GM12878 (cell line): ENCODE results near the gene MSH3. TPM values are rescaled to one million over a fixed set of nuclear protein-coding genes. Genes with fewer than 3 reads are reported as not detected.

Experiments
- BCLAF1 ChIP-seq: fragments of 450-650 bp; IDR thresholded peaks from 2 replicates; pipeline ENCODE4 v1.6.1; 2017; ENCODE audit warnings: antibody characterized with exemption, mild to moderate bottlenecking, moderate library complexity
- CREM ChIP-seq: IDR thresholded peaks from 2 replicates; pipeline ENCODE4 v1.6.1; 2014; ENCODE audit warnings: antibody characterized with exemption, low read depth
- EGR1 ChIP-seq, 2 experiments: IDR thresholded peaks; 1 replicate in 1 of 2; 2 replicates in 1 of 2; pipeline ENCODE4 v1.6.1; 2011 to 2012; ENCODE audit warnings: low read depth in 2 of 2, low read length in 2 of 2, borderline replicate concordance in 1 of 2, mild to moderate bottlenecking in 1 of 2, moderate library complexity in 1 of 2
- ELK1 ChIP-seq: IDR thresholded peaks from 2 replicates; pipeline ENCODE4 v1.6.1; 2012; ENCODE audit warnings: low read depth, low read length, improper control_type of control experiment
- EZH2 ChIP-seq: IDR thresholded peaks from 2 replicates; pipeline ENCODE4 v1.6.1; 2012; ENCODE audit warnings: low read depth, mild to moderate bottlenecking, control low read depth, inconsistent platforms, low read length, borderline replicate concordance; ENCODE audit not compliant: control insufficient read depth
- HCFC1 ChIP-seq: fragments of 150-350 bp; IDR thresholded peaks from 2 replicates; pipeline ENCODE4 v1.6.1; 2014; ENCODE audit warnings: low read length
- IKZF2 ChIP-seq, 2 experiments: fragments of 450-650 bp; IDR thresholded peaks; 2 replicates each; pipeline ENCODE4 v1.6.1; 2017; ENCODE audit warnings: mild to moderate bottlenecking in 2 of 2, moderate library complexity in 2 of 2
- JUNB ChIP-seq: IDR thresholded peaks from 2 replicates; pipeline ENCODE4 v1.6.1; 2016; ENCODE audit warnings: antibody characterized with exemption, mild to moderate bottlenecking
- MLLT1 ChIP-seq: fragments of 450-650 bp; IDR thresholded peaks from 2 replicates; pipeline ENCODE4 v1.6.1; 2016; ENCODE audit warnings: mild to moderate bottlenecking
- NFXL1 ChIP-seq: fragments of 450-650 bp; IDR thresholded peaks from 2 replicates; pipeline ENCODE4 v1.6.1; 2017; ENCODE audit warnings: antibody characterized with exemption, mild to moderate bottlenecking, borderline replicate concordance
- POLR2AphosphoS5 ChIP-seq: IDR thresholded peaks from 2 replicates; pipeline ENCODE4 v1.6.1; 2011; ENCODE audit warnings: mild to moderate bottlenecking, low read length, inconsistent platforms
- RAD21 ChIP-seq: IDR thresholded peaks from 2 replicates; pipeline ENCODE4 v1.6.1; 2011; ENCODE audit warnings: mild to moderate bottlenecking, low read depth, low read length, moderate library complexity; ENCODE audit not compliant: insufficient read depth
- SIN3A ChIP-seq: IDR thresholded peaks from 2 replicates; pipeline ENCODE4 v1.6.1; 2012; ENCODE audit warnings: low read depth, low read length, improper control_type of control experiment
- SIX5 ChIP-seq: IDR thresholded peaks from 2 replicates; pipeline ENCODE4 v1.6.1; 2011; ENCODE audit warnings: mild to moderate bottlenecking, low read depth, low read length, moderate library complexity; ENCODE audit not compliant: severe bottlenecking
- SMARCA5 ChIP-seq: fragments of 450-650 bp; IDR thresholded peaks from 2 replicates; pipeline ENCODE4 v1.6.1; 2017; ENCODE audit warnings: mild to moderate bottlenecking
- SUPT20H ChIP-seq: IDR thresholded peaks from 2 replicates; pipeline ENCODE4 v1.6.1; 2011; ENCODE audit warnings: low read depth, mild to moderate bottlenecking, low read length, moderate library complexity, borderline replicate concordance; ENCODE audit not compliant: control insufficient read depth
- TBL1XR1 ChIP-seq: IDR thresholded peaks from 2 replicates; pipeline ENCODE4 v1.6.1; 2012; ENCODE audit warnings: low read depth, low read length, improper control_type of control experiment
- YBX1 ChIP-seq: fragments of 450-650 bp; IDR thresholded peaks from 2 replicates; pipeline ENCODE4 v1.6.1; 2016; ENCODE audit warnings: antibody characterized with exemption
- ZBTB4 ChIP-seq: fragments of 450-650 bp; formaldehyde crosslinking; IDR thresholded peaks from 2 replicates; pipeline ENCODE4 v1.4.0; 2022; ENCODE audit warnings: mild to moderate bottlenecking, moderate library complexity
- polyA plus RNA-seq, 11 experiments: library from polyadenylated mRNA; depleted of rRNA in 4 of 11; unstranded in 6 of 11; stranded (reverse) in 5 of 11; fragments of >200 nt; fragmentation: Nextera tagmentation in 4 of 11; fragmentation: Illumina TruSeq in 1 of 11; extraction: Ambion mirVana in 4 of 11; extraction: Trizol in 1 of 11; gene quantifications; 1 replicate in 1 of 11; 2 replicates in 10 of 11; pipeline versions ENCODE4 v1.2.1 to v1.2.3, GENCODE V29; 2011 to 2016; ENCODE audit warnings: inconsistent platforms in 2 of 11, missing spikeins in 2 of 11, low read depth in 1 of 11
- total RNA-seq, 4 experiments: library from RNA; depleted of rRNA in 3 of 4; stranded (reverse); fragments of >200 nt in 3 of 4; fragmentation: Illumina TruSeq in 1 of 4; extraction: Trizol in 1 of 4; gene quantifications; 2 replicates each; pipeline versions ENCODE4 v1.2.1 to v1.2.3, GENCODE V29; 2013 to 2021

MSH3 gene
- total and polyA plus RNA-seq, 10 of the 15 experiments (the other 5 are each of a cell fraction or from before 2014, with no cell fraction given) = 4.7 to 17.5 (median 12.2) TPM

GRCh38 chr5:80668016-80668969, 13.8 kb downstream of the MSH3 start (continued):
- no peak for TF ChIP-seq EZH2
- TF ChIP-seq SIN3A = no peak
- no peak for TF ChIP-seq EGR1 (IDR thresholded peaks at IDR 0.05; ENCODE audit: borderline replicate concordance in 1 of 2, low read depth in 2 of 2, low read length in 2 of 2)
- no peak for TF ChIP-seq TBL1XR1
- TF ChIP-seq IKZF2 (IDR thresholded peaks at IDR 0.05) = no peak
- no peak for TF ChIP-seq JUNB
- TF ChIP-seq HCFC1 = no peak
- TF ChIP-seq ELK1 = no peak
- TF ChIP-seq CREM = no peak
- no peak for TF ChIP-seq MLLT1
- no peak for TF ChIP-seq NFXL1
- no peak for TF ChIP-seq RAD21
- peak; percentile 85 for TF ChIP-seq POLR2AphosphoS5
- TF ChIP-seq ZBTB4 (CRISPR knock-in tag) = no peak
- no peak for TF ChIP-seq SIX5
- TF ChIP-seq YBX1 = no peak
- no peak for TF ChIP-seq SUPT20H
- no peak for TF ChIP-seq BCLAF1
- TF ChIP-seq SMARCA5 = no peak
